ENCODE measurements around the gene UTY.

- TF ChIP-seq SMC3 (IDR thresholded peaks at IDR 0.05; ENCODE audit: low read length) (no peak), CTCF (CRISPR knock-in tag; IDR thresholded peaks at IDR 0.05) (no peak), ZNF333 (CRISPR knock-in tag; IDR thresholded peaks at IDR 0.05; ENCODE audit: borderline replicate concordance) (no peak), ZNF567 (CRISPR knock-in tag; IDR thresholded peaks at IDR 0.05; ENCODE audit: borderline replicate concordance) (no peak), ATF1 (CRISPR knock-in tag; IDR thresholded peaks at IDR 0.05) (no peak), SRF (IDR thresholded peaks at IDR 0.05; ENCODE audit: low read depth, low read length) (no peak)
These were observed 28.3 kb downstream of the UTY start for GRCh38 chrY:13451572-13451971.

Measured in HepG2 (cell line).